SK-N-SH (cell line): ENCODE results near the gene FAM222A. TPM values are rescaled to one million over a fixed set of nuclear protein-coding genes. Genes with fewer than 3 reads are reported as not detected.

Experiments
- CTCF ChIA-PET: fragments of 300-600, 350-600 bp; formaldehyde crosslinking; extraction: SDS; loops from one replicate; lab custom pipeline; 2021; lab: Yijun Ruan, JAX
- POLR2A ChIA-PET: fragments of 350-600 bp; sonication (Branson Sonifier 250); formaldehyde crosslinking; extraction: SDS; loops from one replicate; lab custom pipeline; 2020; ENCODE audit warnings: antibody characterized with exemption, inconsistent platforms; lab: Yijun Ruan, JAX
- DNase-seq: peaks from one replicate; pipeline ENCODE4 v3.0.0; 2012
- H2AFZ ChIP-seq: fragments of 200-600 bp; sonication (generic); 2 replicates; pipeline ENCODE4 v1.8.1; 2016; ENCODE audit warnings: antibody characterized with exemption, mild to moderate bottlenecking, low read depth
- H3F3A ChIP-seq: fragments of 200-600 bp; sonication (generic); replicated peaks from 2 replicates; pipeline ENCODE3; 2016; ENCODE audit warnings: antibody characterized with exemption, mild to moderate bottlenecking; ENCODE audit not compliant: insufficient read depth
- H3K27ac ChIP-seq, 2 experiments: fragments of 200-500 bp in 1 of 2; fragments of 200-600 bp in 1 of 2; sonication (Bioruptor generic) in 1 of 2; sonication (generic), shearing (Covaris generic) in 1 of 2; 2 replicates each; pipeline versions ENCODE4 v1.5.1 to v1.6.1; 2014 to 2016; ENCODE audit warnings: low read depth in 2 of 2, inconsistent platforms in 1 of 2, low read length in 1 of 2, mild to moderate bottlenecking in 1 of 2, mixed read lengths in 1 of 2
- H3K27me3 ChIP-seq: fragments of 200-600 bp; sonication (generic), shearing (Covaris generic); 2 replicates; pipeline ENCODE4 v1.6.1; 2016; ENCODE audit warnings: mixed run types; ENCODE audit not compliant: insufficient read depth
- H3K36me3 ChIP-seq, 2 experiments: fragments of 200-500 bp in 1 of 2; fragments of 200-600 bp in 1 of 2; sonication (Bioruptor generic) in 1 of 2; sonication (generic) in 1 of 2; replicated peaks in 1 of 2; 2 replicates each; pipeline versions ENCODE3 to v1.5.1; 2014 to 2016; ENCODE audit warnings: low read length in 1 of 2, mild to moderate bottlenecking in 1 of 2; ENCODE audit not compliant: insufficient read depth in 2 of 2, control insufficient read depth in 1 of 2
- H3K4me1 ChIP-seq, 2 experiments: fragments of 200-500 bp in 1 of 2; fragments of 200-600 bp in 1 of 2; sonication (Bioruptor generic) in 1 of 2; sonication (generic), shearing (Covaris generic) in 1 of 2; 2 replicates each; pipeline versions ENCODE4 v1.5.1 to v1.6.1; 2014 to 2016; ENCODE audit warnings: low read depth in 1 of 2, low read length in 1 of 2, mixed run types in 1 of 2; ENCODE audit not compliant: insufficient read depth in 2 of 2, control insufficient read depth in 1 of 2
- H3K4me2 ChIP-seq: fragments of 200-600 bp; sonication (generic), shearing (Covaris generic); 2 replicates; pipeline ENCODE4 v1.6.1; 2017; ENCODE audit warnings: mixed run types
- H3K4me3 ChIP-seq, 2 experiments: fragments of 200-500 bp in 1 of 2; fragments of 200-600 bp in 1 of 2; sonication (Bioruptor generic) in 1 of 2; sonication (generic), shearing (Covaris generic) in 1 of 2; 2 replicates each; pipeline versions ENCODE4 v1.5.1 to v1.8.1; 2014 to 2016; ENCODE audit warnings: low read depth in 2 of 2, inconsistent platforms in 1 of 2, low read length in 1 of 2, mild to moderate bottlenecking in 1 of 2, mixed read lengths in 1 of 2, moderate library complexity in 1 of 2
- H3K79me2 ChIP-seq: fragments of 200-600 bp; sonication (generic); 2 replicates; pipeline ENCODE4 v1.8.1; 2017; ENCODE audit warnings: mild to moderate bottlenecking; ENCODE audit not compliant: insufficient read depth
- H3K9ac ChIP-seq: fragments of 200-600 bp; sonication (generic); 2 replicates; pipeline ENCODE4 v1.6.1; 2017; ENCODE audit warnings: mixed run types
- H3K9me2 ChIP-seq: fragments of 200-600 bp; sonication (generic); 2 replicates; pipeline ENCODE4 v1.6.1; 2017; ENCODE audit warnings: mixed run types
- H3K9me3 ChIP-seq: fragments of 200-600 bp; sonication (generic); 2 replicates; pipeline ENCODE4 v1.6.1; 2017; ENCODE audit warnings: mixed run types, mild to moderate bottlenecking, moderate library complexity
- H4K20me1 ChIP-seq: fragments of 200-600 bp; sonication (generic); 2 replicates; pipeline ENCODE4 v1.6.1; 2017; ENCODE audit warnings: mild to moderate bottlenecking, mixed run types; ENCODE audit not compliant: insufficient read depth
- EP300 ChIP-seq, 2 experiments: IDR thresholded peaks; 2 replicates each; pipeline versions ENCODE4 v1.4.0 to v1.6.1; 2012; ENCODE audit warnings: borderline replicate concordance in 1 of 2, low read depth in 1 of 2, low read length in 1 of 2
- FOXJ3 ChIP-seq: sonication (generic); formaldehyde crosslinking; IDR thresholded peaks from 2 replicates; pipeline ENCODE4 v1.5.1; 2020; ENCODE audit warnings: mild to moderate bottlenecking, missing genetic modification reagents
- GATA2 ChIP-seq: sonication (generic); formaldehyde crosslinking; IDR thresholded peaks from 2 replicates; pipeline ENCODE4 v1.5.0; 2020; ENCODE audit warnings: mild to moderate bottlenecking, missing genetic modification reagents
- JUND ChIP-seq: IDR thresholded peaks from 2 replicates; pipeline ENCODE4 v1.4.0; 2012
- MEF2A ChIP-seq: IDR thresholded peaks from 2 replicates; pipeline ENCODE4 v1.4.0; 2012; ENCODE audit warnings: low read depth, borderline replicate concordance
- NRF1 ChIP-seq: IDR thresholded peaks from 2 replicates; pipeline ENCODE4 v1.6.1; 2012; ENCODE audit warnings: low read depth, mild to moderate bottlenecking, low read length
- RCOR1 ChIP-seq: fragments of 150-350 bp; IDR thresholded peaks from 2 replicates; pipeline ENCODE4 v1.6.1; 2017; ENCODE audit warnings: antibody characterized with exemption, low read length
- TEAD4 ChIP-seq: IDR thresholded peaks from 2 replicates; pipeline ENCODE4 v1.4.0; 2012; ENCODE audit warnings: mild to moderate bottlenecking, borderline replicate concordance; ENCODE audit not compliant: insufficient read depth
- WGBS: methylation state at CpG from one replicate; pipeline ENCODE4 v1.1.6; 2017; ENCODE audit warnings: low lambda C conversion rate; 5-methylcytosine and 5-hydroxymethylcytosine counted together
- polyA plus RNA-seq, 3 experiments: library from polyadenylated mRNA; depleted of rRNA; stranded (reverse); fragments of >200 nt; gene quantifications; 2 replicates each; pipeline ENCODE4 v1.2.3, GENCODE V29; 2012
- TF ChIP-seq, protein P1 (sequence below): fragments of 150-350 bp; IDR thresholded peaks from 2 replicates; pipeline ENCODE4 v1.6.1; 2017; ENCODE audit warnings: antibody characterized with exemption, low read length, low read depth, borderline replicate concordance
- TF ChIP-seq, protein P2 (sequence below): IDR thresholded peaks from 2 replicates; pipeline ENCODE4 v1.6.1; 2012; ENCODE audit warnings: mild to moderate bottlenecking, low read depth, low read length, moderate library complexity
- TF ChIP-seq, protein P3 (sequence below): IDR thresholded peaks from 2 replicates; pipeline ENCODE4 v1.4.0; 2012; ENCODE audit warnings: low read depth, borderline replicate concordance
- TF ChIP-seq, protein P4 (sequence below): IDR thresholded peaks from 2 replicates; pipeline ENCODE4 v1.4.0; 2012; ENCODE audit warnings: low read depth
- TF ChIP-seq, protein P5 (sequence below): fragments of 150-350 bp; IDR thresholded peaks from 2 replicates; pipeline ENCODE4 v1.6.1; 2016; ENCODE audit warnings: mild to moderate bottlenecking, low read depth, low read length

FAM222A gene
- polyA plus RNA-seq, 1 of the 3 experiments (the other 2 are of a cell fraction) = 1.6 TPM

DNA sequence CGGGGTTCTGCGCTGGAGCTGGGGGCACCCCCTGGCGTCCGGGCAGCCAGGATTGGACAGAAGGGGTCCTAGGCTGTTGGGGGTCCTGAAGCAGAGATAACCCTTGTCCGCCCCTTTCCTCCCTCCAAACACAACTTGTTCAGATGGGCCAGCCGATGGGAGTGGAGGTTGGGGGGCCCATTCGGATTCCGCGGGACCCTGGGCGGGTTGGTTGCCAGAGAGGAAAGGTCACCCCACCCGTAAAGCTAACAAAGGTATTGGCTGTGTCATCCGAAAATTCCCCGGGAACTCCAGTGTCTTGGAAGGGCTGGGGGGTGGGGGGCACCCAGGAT lies 1.3 kb downstream of the FAM222A start:
- H3K4me2 ChIP-seq = peak overlapping the region; percentile 94; the same call in 1 of the 2 replicates
- H3K9ac ChIP-seq = no peak overlapping the region
- H3K79me2 ChIP-seq = no peaks in the 10 kb centered on the region
- CTCF ChIA-PET = interaction anchor here (0.6 to 7.5 kb wide), 27 partner anchors 11 to 196 kb away, joined by 3 to 175 read pairs (median 6); partner anchors contain the start of genes MMAB and MVK
- H3K36me3 ChIP-seq = no peaks in the 10 kb centered on the region
- no peaks in the 10 kb centered on the region for H3K9me3 ChIP-seq
- no peak for TF ChIP-seq RCOR1
- TF ChIP-seq, protein P1, sequence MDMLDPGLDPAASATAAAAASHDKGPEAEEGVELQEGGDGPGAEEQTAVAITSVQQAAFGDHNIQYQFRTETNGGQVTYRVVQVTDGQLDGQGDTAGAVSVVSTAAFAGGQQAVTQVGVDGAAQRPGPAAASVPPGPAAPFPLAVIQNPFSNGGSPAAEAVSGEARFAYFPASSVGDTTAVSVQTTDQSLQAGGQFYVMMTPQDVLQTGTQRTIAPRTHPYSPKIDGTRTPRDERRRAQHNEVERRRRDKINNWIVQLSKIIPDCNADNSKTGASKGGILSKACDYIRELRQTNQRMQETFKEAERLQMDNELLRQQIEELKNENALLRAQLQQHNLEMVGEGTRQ = no peak
- TF ChIP-seq, protein P2, sequence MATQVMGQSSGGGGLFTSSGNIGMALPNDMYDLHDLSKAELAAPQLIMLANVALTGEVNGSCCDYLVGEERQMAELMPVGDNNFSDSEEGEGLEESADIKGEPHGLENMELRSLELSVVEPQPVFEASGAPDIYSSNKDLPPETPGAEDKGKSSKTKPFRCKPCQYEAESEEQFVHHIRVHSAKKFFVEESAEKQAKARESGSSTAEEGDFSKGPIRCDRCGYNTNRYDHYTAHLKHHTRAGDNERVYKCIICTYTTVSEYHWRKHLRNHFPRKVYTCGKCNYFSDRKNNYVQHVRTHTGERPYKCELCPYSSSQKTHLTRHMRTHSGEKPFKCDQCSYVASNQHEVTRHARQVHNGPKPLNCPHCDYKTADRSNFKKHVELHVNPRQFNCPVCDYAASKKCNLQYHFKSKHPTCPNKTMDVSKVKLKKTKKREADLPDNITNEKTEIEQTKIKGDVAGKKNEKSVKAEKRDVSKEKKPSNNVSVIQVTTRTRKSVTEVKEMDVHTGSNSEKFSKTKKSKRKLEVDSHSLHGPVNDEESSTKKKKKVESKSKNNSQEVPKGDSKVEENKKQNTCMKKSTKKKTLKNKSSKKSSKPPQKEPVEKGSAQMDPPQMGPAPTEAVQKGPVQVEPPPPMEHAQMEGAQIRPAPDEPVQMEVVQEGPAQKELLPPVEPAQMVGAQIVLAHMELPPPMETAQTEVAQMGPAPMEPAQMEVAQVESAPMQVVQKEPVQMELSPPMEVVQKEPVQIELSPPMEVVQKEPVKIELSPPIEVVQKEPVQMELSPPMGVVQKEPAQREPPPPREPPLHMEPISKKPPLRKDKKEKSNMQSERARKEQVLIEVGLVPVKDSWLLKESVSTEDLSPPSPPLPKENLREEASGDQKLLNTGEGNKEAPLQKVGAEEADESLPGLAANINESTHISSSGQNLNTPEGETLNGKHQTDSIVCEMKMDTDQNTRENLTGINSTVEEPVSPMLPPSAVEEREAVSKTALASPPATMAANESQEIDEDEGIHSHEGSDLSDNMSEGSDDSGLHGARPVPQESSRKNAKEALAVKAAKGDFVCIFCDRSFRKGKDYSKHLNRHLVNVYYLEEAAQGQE = no peak
- TF ChIP-seq FOXJ3 (CRISPR knock-in tag) = no peak
- TF ChIP-seq EP300 (IDR thresholded peaks at IDR 0.05; ENCODE audit: borderline replicate concordance in 1 of 2, low read depth in 1 of 2, low read length in 1 of 2) = no peak
- TF ChIP-seq, protein P3, sequence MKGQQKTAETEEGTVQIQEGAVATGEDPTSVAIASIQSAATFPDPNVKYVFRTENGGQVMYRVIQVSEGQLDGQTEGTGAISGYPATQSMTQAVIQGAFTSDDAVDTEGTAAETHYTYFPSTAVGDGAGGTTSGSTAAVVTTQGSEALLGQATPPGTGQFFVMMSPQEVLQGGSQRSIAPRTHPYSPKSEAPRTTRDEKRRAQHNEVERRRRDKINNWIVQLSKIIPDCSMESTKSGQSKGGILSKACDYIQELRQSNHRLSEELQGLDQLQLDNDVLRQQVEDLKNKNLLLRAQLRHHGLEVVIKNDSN = no peak
- TF ChIP-seq JUND = no peak
- TF ChIP-seq, all 33 proteins: peak for 0
- Histone ChIP-seq H3K4me3 (peak overlapping the region in 1 of 2 experiments; percentile 62; a peak in 2 of 4 replicates), H3K9me2 (no peaks in the 10 kb centered on the region), H4K20me1 (peaks cover 8% of the 10 kb centered on the region; the same call in 1 of the 2 replicates), H2AFZ (no peak overlapping the region), H3K27ac (peak overlapping the region in 1 of 2 experiments; percentile 92; a peak in 2 of 4 replicates), H3F3A (no peaks in the 10 kb centered on the region), H3K27me3 (no peaks in the 10 kb centered on the region; the same call in none of the 2 replicates), H3K4me1 (peaks cover 0 to 45% of the 10 kb centered on the region in 2 experiments; a peak in 2 of 4 replicates)
- peak; percentile 54 for DNase-seq
- WGBS = 10% methylated on average over 11 of the region's 13 CpGs
- POLR2A ChIA-PET = interaction anchor here (0.6 to 8.9 kb wide), 19 partner anchors 9 to 193 kb away, joined by 3 to 82 read pairs (median 4); no protein-coding TSS in a partner anchor

DNA sequence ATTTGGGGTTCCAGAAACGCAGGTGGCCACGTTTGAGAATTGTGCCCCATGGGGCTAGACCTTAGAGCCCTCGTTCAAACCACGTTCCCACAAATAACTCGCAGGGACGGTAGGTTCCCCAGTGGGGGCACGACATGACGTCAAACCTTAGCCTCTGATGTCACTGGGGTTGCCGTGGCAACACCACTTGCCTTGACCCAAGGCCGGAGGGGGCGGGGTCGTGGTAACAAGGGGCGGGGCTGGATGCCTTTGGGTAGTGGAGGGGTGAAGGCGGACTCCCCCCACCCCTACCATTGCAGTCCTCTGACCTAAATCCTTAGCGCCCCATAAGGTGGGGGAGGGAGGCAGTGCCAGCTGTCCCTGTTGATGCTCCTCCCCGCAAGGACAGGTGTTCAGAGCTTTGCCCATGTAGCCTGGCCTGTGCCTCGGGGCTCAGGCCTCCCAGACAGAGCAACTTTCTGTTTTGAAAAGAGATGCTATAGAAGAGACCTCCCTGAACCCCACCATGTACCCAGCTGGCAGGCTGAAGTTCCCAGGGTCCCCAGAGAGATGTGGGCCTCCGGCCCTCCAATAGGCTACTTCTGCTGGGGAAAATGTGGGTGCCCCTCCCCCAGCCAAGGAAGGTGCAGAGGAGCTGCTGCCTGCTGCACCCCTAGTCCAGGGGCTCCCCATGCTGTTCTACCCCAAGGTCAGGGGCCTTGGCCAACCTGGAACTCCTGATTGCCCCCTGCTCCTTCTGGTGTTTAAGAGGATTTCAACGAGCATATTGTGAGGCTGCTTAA lies 1.9 kb downstream of the FAM222A start:
- Histone ChIP-seq H3K4me1 (peaks cover 0 to 52% of the 10 kb centered on the region in 2 experiments; a peak in 2 of 4 replicates), H3F3A (no peaks in the 10 kb centered on the region), H3K27me3 (no peaks in the 10 kb centered on the region; the same call in none of the 2 replicates), H3K9ac (no peak overlapping the region), H2AFZ (no peak overlapping the region), H3K79me2 (no peaks in the 10 kb centered on the region), H3K4me2 (peak overlapping the region; percentile 94; the same call in 1 of the 2 replicates), H3K9me2 (no peaks in the 10 kb centered on the region), H3K36me3 (no peaks in the 10 kb centered on the region), H3K27ac (peak overlapping the region in 1 of 2 experiments; percentile 92; a peak in 2 of 4 replicates), H3K9me3 (no peaks in the 10 kb centered on the region), H3K4me3 (peak overlapping the region in 1 of 2 experiments; percentile 62; a peak in 2 of 4 replicates), H4K20me1 (peaks cover 8% of the 10 kb centered on the region; the same call in 1 of the 2 replicates)
- peak; percentile 87 for DNase-seq
- WGBS = 33% methylated on average over 5 of the region's 19 CpGs
- CTCF ChIA-PET = interaction anchor here (0.6 to 7.5 kb wide), 25 partner anchors 11 to 197 kb away, joined by 3 to 175 read pairs (median 7); partner anchors contain the start of genes MMAB and MVK
- POLR2A ChIA-PET = interaction anchor here (0.9 to 8.9 kb wide), 17 partner anchors 8 to 193 kb away, joined by 3 to 82 read pairs (median 6); no protein-coding TSS in a partner anchor
- TF ChIP-seq TEAD4 (no peak), NRF1 (no peak), MEF2A (no peak), GATA2 (no peak)
- TF ChIP-seq, protein P4, sequence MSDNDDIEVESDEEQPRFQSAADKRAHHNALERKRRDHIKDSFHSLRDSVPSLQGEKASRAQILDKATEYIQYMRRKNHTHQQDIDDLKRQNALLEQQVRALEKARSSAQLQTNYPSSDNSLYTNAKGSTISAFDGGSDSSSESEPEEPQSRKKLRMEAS = no peak
- TF ChIP-seq, protein P5, sequence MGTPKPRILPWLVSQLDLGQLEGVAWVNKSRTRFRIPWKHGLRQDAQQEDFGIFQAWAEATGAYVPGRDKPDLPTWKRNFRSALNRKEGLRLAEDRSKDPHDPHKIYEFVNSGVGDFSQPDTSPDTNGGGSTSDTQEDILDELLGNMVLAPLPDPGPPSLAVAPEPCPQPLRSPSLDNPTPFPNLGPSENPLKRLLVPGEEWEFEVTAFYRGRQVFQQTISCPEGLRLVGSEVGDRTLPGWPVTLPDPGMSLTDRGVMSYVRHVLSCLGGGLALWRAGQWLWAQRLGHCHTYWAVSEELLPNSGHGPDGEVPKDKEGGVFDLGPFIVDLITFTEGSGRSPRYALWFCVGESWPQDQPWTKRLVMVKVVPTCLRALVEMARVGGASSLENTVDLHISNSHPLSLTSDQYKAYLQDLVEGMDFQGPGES = no peak
